H9 (cell line): ENCODE results near the gene FAM177A1. TPM values are rescaled to one million over a fixed set of nuclear protein-coding genes. Genes with fewer than 3 reads are reported as not detected.
"Not testable (repeated sequence)": the region's sequence is repeated elsewhere in the genome, so short reads cannot be mapped to it uniquely, and the experiment has no call there.

ENCODE experiments used
- DNase-seq: peaks from one replicate; pipeline ENCODE4 v3.0.0-alpha.2; 2017
- H2AFZ ChIP-seq: one replicate; pipeline ENCODE4 v1.6.1; 2013; ENCODE audit warnings: mild to moderate bottlenecking, low read length, control low read depth, moderate library complexity
- H2AK5ac ChIP-seq: 2 replicates; pipeline ENCODE4 v1.6.1; 2013; ENCODE audit warnings: low read length, control low read depth, mixed read lengths; ENCODE audit not compliant: insufficient read length
- H2BK120ac ChIP-seq: one replicate; pipeline ENCODE4 v1.6.1; 2013; ENCODE audit warnings: low read depth, mild to moderate bottlenecking, low read length, control low read depth, inconsistent platforms; ENCODE audit not compliant: poor library complexity, severe bottlenecking
- H2BK12ac ChIP-seq: 2 replicates; pipeline ENCODE4 v1.6.1; 2013; ENCODE audit warnings: low read length, control low read depth, mixed read lengths, low read depth; ENCODE audit not compliant: insufficient read length
- H2BK15ac ChIP-seq: 2 replicates; pipeline ENCODE4 v1.6.1; 2013; ENCODE audit warnings: low read depth, low read length, control low read depth
- H2BK20ac ChIP-seq: one replicate; pipeline ENCODE4 v1.6.1; 2013; ENCODE audit warnings: low read depth, mild to moderate bottlenecking, low read length, control low read depth, inconsistent platforms; ENCODE audit not compliant: poor library complexity, severe bottlenecking
- H2BK5ac ChIP-seq: 2 replicates; pipeline ENCODE4 v1.6.1; 2013; ENCODE audit warnings: low read length, control low read depth, mixed read lengths; ENCODE audit not compliant: insufficient read length
- H3K14ac ChIP-seq: 2 replicates; pipeline ENCODE4 v1.6.1; 2013; ENCODE audit warnings: low read length, control low read depth; ENCODE audit not compliant: insufficient read depth
- H3K18ac ChIP-seq: 2 replicates; pipeline ENCODE4 v1.6.1; 2013; ENCODE audit warnings: low read depth, mild to moderate bottlenecking, mixed read lengths, low read length, control low read depth; ENCODE audit not compliant: insufficient read length
- H3K23ac ChIP-seq: 2 replicates; pipeline ENCODE4 v1.6.1; 2013; ENCODE audit warnings: low read length, control low read depth, mixed read lengths, low read depth; ENCODE audit not compliant: insufficient read length
- H3K23me2 ChIP-seq: 2 replicates; pipeline ENCODE4 v1.6.1; 2013; ENCODE audit warnings: low read depth, mild to moderate bottlenecking, mixed read lengths, low read length, control low read depth; ENCODE audit not compliant: insufficient read length, poor library complexity, severe bottlenecking
- H3K27ac ChIP-seq: 2 replicates; pipeline ENCODE4 v1.5.1; 2013; ENCODE audit warnings: low read length, control low read depth, mixed read lengths, low read depth; ENCODE audit not compliant: insufficient read length
- H3K27me3 ChIP-seq: 2 replicates; pipeline ENCODE4 v1.6.1; 2013; ENCODE audit warnings: low read length, control low read depth, inconsistent platforms; ENCODE audit not compliant: insufficient read depth
- H3K4ac ChIP-seq: 2 replicates; pipeline ENCODE4 v1.6.1; 2013; ENCODE audit warnings: low read depth, mild to moderate bottlenecking, control low read depth, inconsistent platforms, low read length, moderate library complexity
- H3K4me1 ChIP-seq: 2 replicates; pipeline ENCODE4 v1.6.1; 2013; ENCODE audit warnings: low read length, control low read depth, inconsistent platforms; ENCODE audit not compliant: insufficient read depth
- H3K4me2 ChIP-seq: 2 replicates; pipeline ENCODE4 v1.6.1; 2013; ENCODE audit warnings: low read length, control low read depth, mixed read lengths; ENCODE audit not compliant: insufficient read length, insufficient read depth
- H3K56ac ChIP-seq: 2 replicates; pipeline ENCODE4 v1.6.1; 2013; ENCODE audit warnings: low read depth, mild to moderate bottlenecking, mixed read lengths, low read length, control low read depth; ENCODE audit not compliant: insufficient read length
- H3K79me1 ChIP-seq: 2 replicates; pipeline ENCODE4 v1.6.1; 2013; ENCODE audit warnings: low read depth, mild to moderate bottlenecking, moderate library complexity, low read length, control low read depth, inconsistent platforms; ENCODE audit not compliant: insufficient read depth, poor library complexity, severe bottlenecking
- H3K79me2 ChIP-seq: 2 replicates; pipeline ENCODE4 v1.6.1; 2013; ENCODE audit warnings: low read length, control low read depth, inconsistent platforms; ENCODE audit not compliant: insufficient read depth
- H3K9ac ChIP-seq: 2 replicates; pipeline ENCODE4 v1.6.1; 2013; ENCODE audit warnings: low read length, control low read depth, mixed read lengths; ENCODE audit not compliant: insufficient read length; ENCODE audit errors: extremely low read depth
- H3K9me3 ChIP-seq: one replicate; pipeline ENCODE4 v1.6.1; 2013; ENCODE audit warnings: low read depth, low read length, inconsistent platforms; ENCODE audit not compliant: control insufficient read depth
- H3T11ph ChIP-seq: one replicate; pipeline ENCODE4 v1.6.1; 2013; ENCODE audit warnings: mild to moderate bottlenecking, low read length, control low read depth, inconsistent platforms
- H4K20me1 ChIP-seq: one replicate; pipeline ENCODE4 v1.6.1; 2013; ENCODE audit not compliant: control insufficient read depth, insufficient read length, insufficient read depth
- H4K5ac ChIP-seq: 2 replicates; pipeline ENCODE4 v1.6.1; 2013; ENCODE audit warnings: low read depth, mild to moderate bottlenecking, mixed read lengths, low read length, control low read depth; ENCODE audit not compliant: insufficient read length
- H4K8ac ChIP-seq: replicated peaks from 2 replicates; pipeline ENCODE4 v1.6.1; 2013; ENCODE audit warnings: low read length, control low read depth, mixed read lengths, low read depth; ENCODE audit not compliant: insufficient read length
- H4K91ac ChIP-seq: 2 replicates; pipeline ENCODE4 v1.6.1; 2013; ENCODE audit warnings: low read depth, mild to moderate bottlenecking, moderate library complexity, mixed read lengths, low read length, control low read depth; ENCODE audit not compliant: insufficient read length
- H3K27ac Mint-ChIP-seq, 3 experiments: 2 replicates in 2 of 3; 3 replicates in 1 of 3; pipeline ENCODE4 v1.8.0; 2020 to 2021; ENCODE audit warnings: mixed read lengths in 3 of 3, mild to moderate bottlenecking in 1 of 3, moderate library complexity in 1 of 3
- H3K27me3 Mint-ChIP-seq: 2 replicates; pipeline ENCODE4 v1.8.0; 2021; ENCODE audit warnings: low read depth, mild to moderate bottlenecking, moderate library complexity, mixed read lengths
- H3K36me3 Mint-ChIP-seq, 3 experiments: 2 replicates in 2 of 3; 3 replicates in 1 of 3; pipeline ENCODE4 v1.8.0; 2020 to 2021; ENCODE audit warnings: low read depth in 3 of 3, mixed read lengths in 3 of 3; ENCODE audit not compliant: insufficient read depth in 1 of 3
- H3K4me1 Mint-ChIP-seq, 2 experiments: 2 replicates each; pipeline ENCODE4 v1.8.0; 2020; ENCODE audit warnings: mixed read lengths in 2 of 2
- H3K4me3 Mint-ChIP-seq, 2 experiments: 2 replicates in 1 of 2; 3 replicates in 1 of 2; pipeline ENCODE4 v1.8.0; 2020 to 2021; ENCODE audit warnings: mild to moderate bottlenecking in 2 of 2, mixed read lengths in 2 of 2, moderate library complexity in 1 of 2
- H3K9me3 Mint-ChIP-seq, 2 experiments: 2 replicates in 1 of 2; 3 replicates in 1 of 2; pipeline ENCODE4 v1.8.0; 2020; ENCODE audit warnings: mild to moderate bottlenecking in 2 of 2, mixed read lengths in 2 of 2, moderate library complexity in 1 of 2
- WGBS: extraction: QIAGEN DNeasy Blood & Tissue Kit; methylation state at CpG from one replicate; pipeline ENCODE4 v1.1.7; 2013; ENCODE audit warnings: missing lambda C conversion rate, low lambda C conversion rate, mixed read lengths; ENCODE audit not compliant: insufficient read length; ENCODE audit errors: extremely low coverage; 5-methylcytosine and 5-hydroxymethylcytosine counted together
- total RNA-seq: library from RNA; stranded (reverse); gene quantifications from 2 replicates; pipeline ENCODE4 v1.2.1, GENCODE V29; 2021

The FAM177A1 gene
- total RNA-seq, 1 experiment from 2014 or later: 43.1 TPM

DNA sequence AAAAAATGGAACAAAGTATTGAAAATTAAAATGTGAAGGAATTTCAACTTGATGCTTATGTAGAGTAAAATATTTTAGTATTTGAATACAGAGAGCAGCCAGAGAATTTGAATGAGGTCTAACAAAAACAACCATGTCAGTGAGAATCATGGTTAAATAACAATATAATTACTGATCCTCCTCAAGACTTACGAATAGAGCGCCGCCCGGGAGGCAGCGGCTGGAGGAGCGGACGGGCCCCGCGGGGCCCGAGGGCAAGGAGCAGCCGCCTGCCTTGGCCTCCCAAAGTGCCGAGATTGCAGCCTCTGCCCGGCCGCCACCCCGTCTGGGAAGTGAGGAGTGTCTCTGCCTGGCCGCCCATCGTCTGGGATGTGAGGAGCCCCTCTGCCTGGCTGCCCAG is 7.8 kb upstream of the FAM177A1 start:
- H3K4me1 ChIP-seq, H2BK12ac ChIP-seq, H3K27me3 Mint-ChIP-seq, H3K4me1 Mint-ChIP-seq, H3K9ac ChIP-seq, H4K20me1 ChIP-seq, H2AK5ac ChIP-seq, H3K27me3 ChIP-seq, H3K14ac ChIP-seq, H3K79me2 ChIP-seq, H3K9me3 ChIP-seq, H3K27ac ChIP-seq, H3K4ac ChIP-seq, H4K8ac ChIP-seq, H3K4me3 Mint-ChIP-seq, H2BK5ac ChIP-seq, H3K4me2 ChIP-seq, H3K27ac Mint-ChIP-seq, H4K5ac ChIP-seq, DNase-seq, H2AFZ ChIP-seq, H3K79me1 ChIP-seq, H3K18ac ChIP-seq, H3K23ac ChIP-seq, H2BK15ac ChIP-seq, H4K91ac ChIP-seq, H2BK20ac ChIP-seq, H3T11ph ChIP-seq, H3K56ac ChIP-seq, H2BK120ac ChIP-seq, H3K23me2 ChIP-seq: not testable (repeated sequence)
- WGBS: no CpG with 5 or more reads among the region's 17 CpGs
- H3K36me3 Mint-ChIP-seq: peaks cover 20 to 24% (median 23%) of the 10 kb centered on the region in 3 experiments
- H3K9me3 Mint-ChIP-seq: peaks cover 25 to 27% of the 10 kb centered on the region in 2 experiments
